ENCODE measurements around the gene DPYSL4. TPM values are rescaled to one million over a fixed set of nuclear protein-coding genes. Genes with fewer than 3 reads are reported as not detected.

The DPYSL4 gene
- total RNA-seq, 1 donor from 2014 or later, result 17.7 TPM

GRCh38 chr10:132166216-132166950 is 20.4 kb upstream of the DPYSL4 start:
- no peaks in the 10 kb centered on the region for H3K36me3 ChIP-seq
- H3K27me3 ChIP-seq, result peaks cover 17% of the 10 kb centered on the region
- H3K9me3 Mint-ChIP-seq, result no peaks in the 10 kb centered on the region
- peaks cover 7% of the 10 kb centered on the region for H3K4me1 Mint-ChIP-seq
- no peaks in the 10 kb centered on the region for H3F3A ChIP-seq (ENCODE audit: low read depth)
- H3K36me3 Mint-ChIP-seq, result no peaks in the 10 kb centered on the region
- no peak for DNase-seq (ENCODE audit: low spot score)
- no peak overlapping the region for H3K4me3 ChIP-seq
- peaks cover 10% of the 10 kb centered on the region for H3K27me3 Mint-ChIP-seq (ENCODE audit: insufficient read depth, low read depth)
- H3K4me2 ChIP-seq, result no peak overlapping the region
- TF ChIP-seq EZH2 (IDR thresholded peaks at IDR 0.05) (no peak), CTCF (IDR thresholded peaks at IDR 0.05) (no peak), EZH2phosphoT487 (IDR thresholded peaks at IDR 0.05) (no peak)
- no peaks in the 10 kb centered on the region for H3K79me2 ChIP-seq (ENCODE audit: low read depth)
- no peak overlapping the region for H3K27ac ChIP-seq
- peaks cover 4% of the 10 kb centered on the region for H3K4me1 ChIP-seq
- no peak overlapping the region for H3K4me3 Mint-ChIP-seq
- no peak overlapping the region for H3K9ac ChIP-seq
- H3K27ac Mint-ChIP-seq, result peak overlapping the region; percentile 8
- no peaks in the 10 kb centered on the region for H3K9me3 ChIP-seq (ENCODE audit: low read depth)
- H2AFZ ChIP-seq (replicated peaks), result no peak overlapping the region
- H4K20me1 ChIP-seq (ENCODE audit: low read depth), result no peaks in the 10 kb centered on the region

- H3K4me2 ChIP-seq, result no peak overlapping the region
- peaks cover 16% of the 10 kb centered on the region for H3K27me3 ChIP-seq
- no peak for DNase-seq (ENCODE audit: low spot score)
- no peaks in the 10 kb centered on the region for H3K79me2 ChIP-seq (ENCODE audit: low read depth)
- H3K4me1 ChIP-seq, result peaks cover 4% of the 10 kb centered on the region
- no peaks in the 10 kb centered on the region for H3F3A ChIP-seq (ENCODE audit: low read depth)
- no peak overlapping the region for H3K9ac ChIP-seq
- H3K27ac ChIP-seq, result no peak overlapping the region
- peaks cover 11% of the 10 kb centered on the region for H3K27me3 Mint-ChIP-seq (ENCODE audit: insufficient read depth, low read depth)
- H3K4me1 Mint-ChIP-seq, result peaks cover 7% of the 10 kb centered on the region
- no peaks in the 10 kb centered on the region for H4K20me1 ChIP-seq (ENCODE audit: low read depth)
- no peaks in the 10 kb centered on the region for H3K9me3 Mint-ChIP-seq
- H3K9me3 ChIP-seq (ENCODE audit: low read depth), result no peaks in the 10 kb centered on the region
- H3K27ac Mint-ChIP-seq, result no peak overlapping the region
- no peaks in the 10 kb centered on the region for H3K36me3 ChIP-seq
- H3K4me3 ChIP-seq, result no peak overlapping the region
- no peak overlapping the region for H2AFZ ChIP-seq (replicated peaks)
- no peak overlapping the region for H3K4me3 Mint-ChIP-seq
- no peaks in the 10 kb centered on the region for H3K36me3 Mint-ChIP-seq
- TF ChIP-seq EZH2phosphoT487 (IDR thresholded peaks at IDR 0.05) (no peak), CTCF (IDR thresholded peaks at IDR 0.05) (no peak), EZH2 (IDR thresholded peaks at IDR 0.05) (no peak)
These were observed 19.6 kb upstream of the DPYSL4 start for GRCh38 chr10:132167041-132167674.

- H3K9me3 ChIP-seq (ENCODE audit: low read depth), result no peaks in the 10 kb centered on the region
- no peaks in the 10 kb centered on the region for H3F3A ChIP-seq (ENCODE audit: low read depth)
- H3K27ac ChIP-seq, result no peak overlapping the region
- no peak overlapping the region for H3K9ac ChIP-seq
- peaks cover 5% of the 10 kb centered on the region for H3K4me1 Mint-ChIP-seq
- H3K4me1 ChIP-seq, result peaks cover 3% of the 10 kb centered on the region
- peaks cover 12% of the 10 kb centered on the region for H3K27me3 Mint-ChIP-seq (ENCODE audit: insufficient read depth, low read depth)
- DNase-seq (ENCODE audit: low spot score), result no peak
- no peak overlapping the region for H3K4me3 Mint-ChIP-seq
- no peak overlapping the region for H3K27ac Mint-ChIP-seq
- no peak for TF ChIP-seq CTCF (IDR thresholded peaks at IDR 0.05)
- no peak for TF ChIP-seq EZH2 (IDR thresholded peaks at IDR 0.05)
- TF ChIP-seq EZH2phosphoT487 (IDR thresholded peaks at IDR 0.05), result no peak
- no peak overlapping the region for H3K4me2 ChIP-seq
- no peaks in the 10 kb centered on the region for H3K79me2 ChIP-seq (ENCODE audit: low read depth)
- no peaks in the 10 kb centered on the region for H3K36me3 ChIP-seq
- H4K20me1 ChIP-seq (ENCODE audit: low read depth), result no peaks in the 10 kb centered on the region
- H3K36me3 Mint-ChIP-seq, result no peaks in the 10 kb centered on the region
- H3K4me3 ChIP-seq, result no peak overlapping the region
- H2AFZ ChIP-seq (replicated peaks), result no peak overlapping the region
- H3K27me3 ChIP-seq, result peaks cover 8% of the 10 kb centered on the region
- no peaks in the 10 kb centered on the region for H3K9me3 Mint-ChIP-seq
These were observed 18.8 kb upstream of the DPYSL4 start for GRCh38 chr10:132167976-132168375.
